ENCODE measurements around the gene ACOT4. TPM values are rescaled to one million over a fixed set of nuclear protein-coding genes. Genes with fewer than 3 reads are reported as not detected.
"Not testable (repeated sequence)": the region's sequence is repeated elsewhere in the genome, so short reads cannot be mapped to it uniquely, and the experiment has no call there.

Gene ACOT4
- polyA plus RNA-seq (2011; rRNA removed) (0.67 and 0.82 TPM in 2 replicates), polyA minus RNA-seq (2011; rRNA and poly(A)+ RNA removed) (0.21 and 0.43 TPM in 2 replicates)

GRCh38 chr14:73591690-73592449 is at the start of gene ACOT4:
Gene ACOT4, plus strand, starts transcription at chr14:73591873. Its CDS starts 87 bp downstream, at chr14:73591960.
- ChIA-PET CTCF (no interaction called here), POLR2A (interaction anchor here (0.6 kb wide), 1 partner anchor 13 kb away, joined by 8 read pairs; no protein-coding TSS in a partner anchor)
- Histone ChIP-seq H3K27me3 (ENCODE audit: control insufficient read depth, insufficient read depth, low read length) (peaks cover 1% of the 10 kb centered on the region; the same call in 1 of the 2 replicates), H3K36me3 (ENCODE audit: control insufficient read depth, insufficient read depth, low read length) (no peaks in the 10 kb centered on the region), H3K4me3 (ENCODE audit: low read depth, low read length) (peak within 1 kb of the TSS; percentile 50)
- no peak for TF ChIP-seq CTCF (IDR thresholded peaks at IDR 0.05; ENCODE audit: insufficient read depth, low read depth, low read length)
- DNase-seq (ENCODE audit: low read depth): no peak

- H3K36me3 ChIP-seq (ENCODE audit: control insufficient read depth, insufficient read depth, low read length); H3K4me3 ChIP-seq (ENCODE audit: low read depth, low read length); CTCF ChIA-PET; DNase-seq (ENCODE audit: low read depth); POLR2A ChIA-PET; H3K27me3 ChIP-seq (ENCODE audit: control insufficient read depth, insufficient read depth, low read length): not testable (repeated sequence)
These were observed 48.7 kb upstream of the ACOT4 start for GRCh38 chr14:73542961-73543360.

GRCh38 chr14:73545353-73545752 is 46.3 kb upstream of the ACOT4 start:
- POLR2A ChIA-PET; H3K36me3 ChIP-seq (ENCODE audit: control insufficient read depth, insufficient read depth, low read length); H3K27me3 ChIP-seq (ENCODE audit: control insufficient read depth, insufficient read depth, low read length); DNase-seq (ENCODE audit: low read depth); H3K4me3 ChIP-seq (ENCODE audit: low read depth, low read length): not testable (repeated sequence)
- CTCF ChIA-PET: interaction anchor here (0.6 to 0.7 kb wide), 2 partner anchors 24 to 74 kb away, joined by 3 read pairs; no protein-coding TSS in a partner anchor

- POLR2A ChIA-PET; H3K27me3 ChIP-seq (ENCODE audit: control insufficient read depth, insufficient read depth, low read length); DNase-seq (ENCODE audit: low read depth); H3K36me3 ChIP-seq (ENCODE audit: control insufficient read depth, insufficient read depth, low read length); H3K4me3 ChIP-seq (ENCODE audit: low read depth, low read length): not testable (repeated sequence)
- CTCF ChIA-PET: interaction anchor here (1.2 kb wide), 1 partner anchor 17 kb away, joined by 3 read pairs; no protein-coding TSS in a partner anchor
These were observed 42.6 kb upstream of the ACOT4 start for GRCh38 chr14:73549097-73549496.

GRCh38 chr14:73549889-73550524 is 41.7 kb upstream of the ACOT4 start:
- H3K36me3 ChIP-seq (ENCODE audit: control insufficient read depth, insufficient read depth, low read length); H3K27me3 ChIP-seq (ENCODE audit: control insufficient read depth, insufficient read depth, low read length); DNase-seq (ENCODE audit: low read depth); POLR2A ChIA-PET; H3K4me3 ChIP-seq (ENCODE audit: low read depth, low read length); CTCF ChIA-PET: not testable (repeated sequence)

GRCh38 chr14:73553845-73554244 is 37.8 kb upstream of the ACOT4 start:
- no peak for TF ChIP-seq CTCF (IDR thresholded peaks at IDR 0.05; ENCODE audit: insufficient read depth, low read depth, low read length)
- Histone ChIP-seq H3K27me3 (ENCODE audit: control insufficient read depth, insufficient read depth, low read length) (no peaks in the 10 kb centered on the region), H3K4me3 (ENCODE audit: low read depth, low read length) (no peak overlapping the region), H3K36me3 (ENCODE audit: control insufficient read depth, insufficient read depth, low read length) (no peaks in the 10 kb centered on the region)
- ChIA-PET CTCF (no interaction called here), POLR2A (no interaction called here)
- no peak for DNase-seq (ENCODE audit: low read depth)

GRCh38 chr14:73557201-73557600 is 34.5 kb upstream of the ACOT4 start:
- H3K27me3 ChIP-seq (ENCODE audit: control insufficient read depth, insufficient read depth, low read length); H3K4me3 ChIP-seq (ENCODE audit: low read depth, low read length); H3K36me3 ChIP-seq (ENCODE audit: control insufficient read depth, insufficient read depth, low read length); CTCF ChIA-PET; POLR2A ChIA-PET; DNase-seq (ENCODE audit: low read depth): not testable (repeated sequence)

- CTCF ChIA-PET; H3K36me3 ChIP-seq (ENCODE audit: control insufficient read depth, insufficient read depth, low read length); DNase-seq (ENCODE audit: low read depth); H3K4me3 ChIP-seq (ENCODE audit: low read depth, low read length); POLR2A ChIA-PET; H3K27me3 ChIP-seq (ENCODE audit: control insufficient read depth, insufficient read depth, low read length): not testable (repeated sequence)
These were observed 33.4 kb upstream of the ACOT4 start for GRCh38 chr14:73558238-73558637.

GRCh38 chr14:73562256-73562655 is 29.4 kb upstream of the ACOT4 start:
- DNase-seq (ENCODE audit: low read depth); H3K27me3 ChIP-seq (ENCODE audit: control insufficient read depth, insufficient read depth, low read length); H3K4me3 ChIP-seq (ENCODE audit: low read depth, low read length); CTCF ChIA-PET; H3K36me3 ChIP-seq (ENCODE audit: control insufficient read depth, insufficient read depth, low read length); POLR2A ChIA-PET: not testable (repeated sequence)

- CTCF ChIA-PET; H3K36me3 ChIP-seq (ENCODE audit: control insufficient read depth, insufficient read depth, low read length); H3K27me3 ChIP-seq (ENCODE audit: control insufficient read depth, insufficient read depth, low read length); H3K4me3 ChIP-seq (ENCODE audit: low read depth, low read length); POLR2A ChIA-PET; DNase-seq (ENCODE audit: low read depth): not testable (repeated sequence)
These were observed 29.0 kb upstream of the ACOT4 start for GRCh38 chr14:73562696-73563095.

GRCh38 chr14:73566431-73566830 is 25.2 kb upstream of the ACOT4 start:
- H3K27me3 ChIP-seq (ENCODE audit: control insufficient read depth, insufficient read depth, low read length); DNase-seq (ENCODE audit: low read depth); H3K36me3 ChIP-seq (ENCODE audit: control insufficient read depth, insufficient read depth, low read length); CTCF ChIA-PET; H3K4me3 ChIP-seq (ENCODE audit: low read depth, low read length); POLR2A ChIA-PET: not testable (repeated sequence)
